K562 (cell line): ENCODE data around the gene CHD2. TPM values are rescaled to one million over a fixed set of nuclear protein-coding genes. Genes with fewer than 3 reads are reported as not detected.
A peak's percentile ranks its signal among the peaks of the same experiment; 100 is the strongest.

Experiments
- BCL6 ChIP-seq: fragments of 250-450 bp; sonication (Bioruptor Pico); IDR thresholded peaks from 2 replicates; pipeline ENCODE4 v1.4.0; 2020
- BDP1 ChIP-seq: IDR thresholded peaks from 3 replicates; pipeline ENCODE4 v1.6.1; 2011; ENCODE audit not compliant: insufficient read length, insufficient read depth
- HNRNPL ChIP-seq: fragments of 200-400 bp; formaldehyde crosslinking; IDR thresholded peaks from 2 replicates; pipeline ENCODE4 v1.6.1; 2017; ENCODE audit warnings: low read depth, mild to moderate bottlenecking, low read length
- MAFF ChIP-seq: IDR thresholded peaks from 2 replicates; pipeline ENCODE4 v1.6.1; 2012; ENCODE audit warnings: low read length, improper control_type of control experiment
- MYNN ChIP-seq, 2 experiments: sonication (generic); formaldehyde crosslinking in 1 of 2; IDR thresholded peaks; 2 replicates each; pipeline versions ENCODE4 v1.5.0 to v1.6.1; 2016 to 2020; ENCODE audit warnings: antibody characterized with exemption in 1 of 2, missing genetic modification reagents in 1 of 2
- NR4A1 ChIP-seq, 2 experiments: fragments of 250-450 bp in 1 of 2; fragments of 450-650 bp in 1 of 2; sonication (Bioruptor Pico) in 1 of 2; IDR thresholded peaks; 2 replicates each; pipeline versions ENCODE4 v1.4.0 to v1.6.1; 2016 to 2020; ENCODE audit warnings: mild to moderate bottlenecking in 2 of 2, missing compliant biosample characterization in 1 of 2, missing genetic modification characterization in 1 of 2, moderate library complexity in 1 of 2
- PML ChIP-seq: IDR thresholded peaks from 2 replicates; pipeline ENCODE4 v1.6.1; 2012; ENCODE audit warnings: low read length, inconsistent platforms
- RBM17 ChIP-seq: fragments of 200-400 bp; formaldehyde crosslinking; IDR thresholded peaks from 2 replicates; pipeline ENCODE4 v1.6.1; 2017; ENCODE audit warnings: low read depth, mild to moderate bottlenecking, low read length, borderline replicate concordance
- RBM25 ChIP-seq: fragments of 200-400 bp; formaldehyde crosslinking; IDR thresholded peaks from 2 replicates; pipeline ENCODE4 v1.6.1; 2018; ENCODE audit warnings: low read length, low read depth, moderate library complexity; ENCODE audit not compliant: severe bottlenecking
- RFX7 ChIP-seq: fragments of 250-450 bp; sonication (Bioruptor Pico); IDR thresholded peaks from 2 replicates; pipeline ENCODE4 v1.5.1; 2021; ENCODE audit warnings: mild to moderate bottlenecking
- SMAD3 ChIP-seq: fragments of 450-650 bp; formaldehyde crosslinking; conservative IDR thresholded peaks from 2 replicates; pipeline ENCODE4 v1.4.0; 2020; ENCODE audit warnings: mild to moderate bottlenecking
- SMARCE1 ChIP-seq: fragments of 450-650 bp; IDR thresholded peaks from 2 replicates; pipeline ENCODE4 v1.7.1; 2016; ENCODE audit warnings: mild to moderate bottlenecking
- TAF7 ChIP-seq: fragments of 450-650 bp; IDR thresholded peaks from 2 replicates; pipeline ENCODE4 v1.6.1; 2016; ENCODE audit warnings: missing genetic modification characterization, missing compliant biosample characterization
- TAL1 ChIP-seq: fragments of 450-650 bp; IDR thresholded peaks from 2 replicates; pipeline ENCODE4 v1.6.1; 2016; ENCODE audit warnings: mild to moderate bottlenecking
- TBP ChIP-seq: optimal IDR thresholded peaks from 2 replicates; pipeline ENCODE3; 2011; ENCODE audit warnings: low read depth, low read length, improper control_type of control experiment
- TOE1 ChIP-seq, 2 experiments: fragments of 450-650 bp in 1 of 2; sonication (generic) in 1 of 2; formaldehyde crosslinking in 1 of 2; IDR thresholded peaks; 2 replicates each; pipeline versions ENCODE4 v1.7.1 to v1.8.0; 2016 to 2022; ENCODE audit warnings: borderline replicate concordance in 2 of 2, mild to moderate bottlenecking in 2 of 2, antibody characterized with exemption in 1 of 2, inconsistent platforms in 1 of 2, low read depth in 1 of 2, missing genetic modification reagents in 1 of 2, moderate library complexity in 1 of 2
- YY1 ChIP-seq, 3 experiments: IDR thresholded peaks; 2 replicates each; pipeline ENCODE4 v1.6.1; 2011; ENCODE audit warnings: low read length in 2 of 3, mild to moderate bottlenecking in 2 of 3, moderate library complexity in 2 of 3, borderline replicate concordance in 1 of 3, control low read depth in 1 of 3, low read depth in 1 of 3; ENCODE audit not compliant: insufficient read depth in 3 of 3, insufficient replicate concordance in 2 of 3, control insufficient read depth in 1 of 3, insufficient read length in 1 of 3; ENCODE audit errors: extremely low read depth in 1 of 3
- ZNF212 ChIP-seq: fragments of 450-650 bp; formaldehyde crosslinking; IDR thresholded peaks from 2 replicates; pipeline ENCODE4 v1.4.0; 2020; ENCODE audit warnings: mild to moderate bottlenecking
- polyA plus RNA-seq, 8 experiments: library from polyadenylated mRNA; depleted of rRNA in 4 of 8; stranded (reverse) in 5 of 8; unstranded in 3 of 8; fragments of >200 nt; fragmentation: Nextera tagmentation in 2 of 8; fragmentation: Illumina TruSeq in 1 of 8; extraction: Ambion mirVana in 2 of 8; extraction: Trizol in 1 of 8; gene quantifications; 2 replicates each; pipeline versions ENCODE4 v1.2.1 to v1.2.3, GENCODE V29; 2011 to 2014; ENCODE audit warnings: inconsistent platforms in 1 of 8, missing spikeins in 1 of 8
- total RNA-seq, 7 experiments: library from RNA; depleted of rRNA in 6 of 7; stranded (reverse); fragments of >200 nt in 6 of 7; fragmentation: Illumina TruSeq in 2 of 7; extraction: Trizol in 2 of 7; gene quantifications; 2 replicates each; pipeline versions ENCODE4 v1.2.1 to v1.2.3, GENCODE V29; 2011 to 2021; ENCODE audit warnings: low replicate concordance in 1 of 7
- TF ChIP-seq, protein P1 (sequence below): sonication (generic); formaldehyde crosslinking; IDR thresholded peaks from 2 replicates; pipeline ENCODE4 v1.8.1; 2023; ENCODE audit warnings: mild to moderate bottlenecking, missing genetic modification reagents
- TF ChIP-seq, protein P2 (sequence below): fragments of 450-650 bp; IDR thresholded peaks from 2 replicates; pipeline ENCODE4 v1.6.1; 2018; ENCODE audit warnings: mild to moderate bottlenecking, low read depth; ENCODE audit not compliant: partially characterized antibody
- TF ChIP-seq, protein P3 (sequence below): fragments of 250-450 bp; sonication (Bioruptor Pico); IDR thresholded peaks from 2 replicates; pipeline ENCODE4 v1.8.0; 2022; ENCODE audit warnings: inconsistent platforms, mild to moderate bottlenecking, moderate library complexity, borderline replicate concordance
- TF ChIP-seq, protein P4 (sequence below), 3 experiments: IDR thresholded peaks in 2 of 3; conservative IDR thresholded peaks in 1 of 3; 2 replicates each; pipeline ENCODE4 v1.5.1; 2011 to 2012; ENCODE audit warnings: low read length in 3 of 3, mild to moderate bottlenecking in 3 of 3, control low read depth in 2 of 3, improper control_type of control experiment in 1 of 3, inconsistent platforms in 1 of 3, low read depth in 1 of 3, mixed read lengths in 1 of 3, moderate library complexity in 1 of 3; ENCODE audit not compliant: insufficient read depth in 2 of 3

Gene CHD2
- total and polyA plus RNA-seq, 9 of the 15 experiments (the other 6 are each of a cell fraction or from before 2014, with no cell fraction given), result 38.9 to 70.8 (median 56.2) TPM

DNA sequence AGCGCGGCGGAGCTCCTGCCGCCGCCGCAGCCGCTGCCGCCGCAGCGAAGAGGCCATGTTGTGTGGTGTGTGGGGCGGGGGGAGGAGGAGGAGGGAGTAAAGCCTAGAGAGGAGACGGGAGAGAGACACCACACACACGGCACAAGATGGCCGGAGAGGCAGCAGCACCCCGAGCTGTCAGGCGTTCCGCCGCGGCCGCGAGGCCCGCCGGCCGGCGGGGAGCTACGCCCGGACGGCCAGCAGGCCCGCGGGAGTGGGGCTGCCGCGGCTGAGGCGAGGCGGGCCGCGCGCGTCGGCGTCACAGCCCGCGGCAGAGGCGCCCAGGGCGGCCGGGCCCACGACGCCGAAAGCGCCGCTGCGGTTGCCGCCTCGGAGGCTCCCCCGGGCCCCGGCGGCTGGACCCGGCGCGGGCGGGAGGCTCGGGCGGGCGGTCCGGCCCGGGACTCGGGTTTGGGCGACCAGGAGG, 17.4 kb upstream of the CHD2 start (continued):
- TF ChIP-seq TAF7 (tag) (0 out of 2 replicates have a peak, but pooled peaks have one; percentile 23), TOE1 (IDR thresholded peaks at IDR 0.05; ENCODE audit: borderline replicate concordance) (no peak), TOE1 (CRISPR knock-in tag; IDR thresholded peaks at IDR 0.05; ENCODE audit: borderline replicate concordance, low read depth) (no peak), MAFF (no peak), RFX7 (no peak), SMARCE1 (no peak), RBM17 (no peak), BCL6 (CRISPR knock-in tag) (no peak), HNRNPL (no peak), PML (peak; percentile 52; the same call in 1 of the 2 replicates), BDP1 (no peak), YY1 (IDR thresholded peaks at IDR 0.05; ENCODE audit: borderline replicate concordance in 1 of 3, control insufficient read depth in 1 of 3, extremely low read depth in 1 of 3, insufficient read depth in 3 of 3, insufficient read length in 1 of 3, insufficient replicate concordance in 2 of 3, low read depth in 1 of 3, low read length in 2 of 3) (peak; percentile 86 to 97 (median 97)), NR4A1 (CRISPR knock-in tag; IDR thresholded peaks at IDR 0.05) (no peak), NR4A1 (tag; IDR thresholded peaks at IDR 0.05) (no peak), RBM25 (no peak), ZNF212 (CRISPR knock-in tag) (no peak), SMAD3 (no peak), TBP (peak; percentile 95), MYNN (IDR thresholded peaks at IDR 0.05) (no peak), MYNN (CRISPR knock-in tag; IDR thresholded peaks at IDR 0.05) (no peak), TAL1 (no peak)
- TF ChIP-seq, protein P1, sequence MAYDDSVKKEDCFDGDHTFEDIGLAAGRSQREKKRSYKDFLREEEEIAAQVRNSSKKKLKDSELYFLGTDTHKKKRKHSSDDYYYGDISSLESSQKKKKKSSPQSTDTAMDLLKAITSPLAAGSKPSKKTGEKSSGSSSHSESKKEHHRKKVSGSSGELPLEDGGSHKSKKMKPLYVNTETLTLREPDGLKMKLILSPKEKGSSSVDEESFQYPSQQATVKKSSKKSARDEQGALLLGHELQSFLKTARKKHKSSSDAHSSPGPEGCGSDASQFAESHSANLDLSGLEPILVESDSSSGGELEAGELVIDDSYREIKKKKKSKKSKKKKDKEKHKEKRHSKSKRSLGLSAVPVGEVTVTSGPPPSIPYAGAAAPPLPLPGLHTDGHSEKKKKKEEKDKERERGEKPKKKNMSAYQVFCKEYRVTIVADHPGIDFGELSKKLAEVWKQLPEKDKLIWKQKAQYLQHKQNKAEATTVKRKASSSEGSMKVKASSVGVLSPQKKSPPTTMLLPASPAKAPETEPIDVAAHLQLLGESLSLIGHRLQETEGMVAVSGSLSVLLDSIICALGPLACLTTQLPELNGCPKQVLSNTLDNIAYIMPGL (CRISPR knock-in tag), result no peak
- TF ChIP-seq, protein P2, sequence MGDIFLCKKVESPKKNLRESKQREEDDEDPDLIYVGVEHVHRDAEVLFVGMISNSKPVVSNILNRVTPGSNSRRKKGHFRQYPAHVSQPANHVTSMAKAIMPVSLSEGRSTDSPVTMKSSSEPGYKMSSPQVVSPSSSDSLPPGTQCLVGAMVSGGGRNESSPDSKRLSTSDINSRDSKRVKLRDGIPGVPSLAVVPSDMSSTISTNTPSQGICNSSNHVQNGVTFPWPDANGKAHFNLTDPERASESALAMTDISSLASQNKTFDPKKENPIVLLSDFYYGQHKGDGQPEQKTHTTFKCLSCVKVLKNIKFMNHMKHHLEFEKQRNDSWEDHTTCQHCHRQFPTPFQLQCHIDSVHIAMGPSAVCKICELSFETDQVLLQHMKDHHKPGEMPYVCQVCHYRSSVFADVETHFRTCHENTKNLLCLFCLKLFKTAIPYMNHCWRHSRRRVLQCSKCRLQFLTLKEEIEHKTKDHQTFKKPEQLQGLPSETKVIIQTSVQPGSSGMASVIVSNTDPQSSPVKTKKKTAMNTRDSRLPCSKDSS, result no peak
- TF ChIP-seq, protein P3, sequence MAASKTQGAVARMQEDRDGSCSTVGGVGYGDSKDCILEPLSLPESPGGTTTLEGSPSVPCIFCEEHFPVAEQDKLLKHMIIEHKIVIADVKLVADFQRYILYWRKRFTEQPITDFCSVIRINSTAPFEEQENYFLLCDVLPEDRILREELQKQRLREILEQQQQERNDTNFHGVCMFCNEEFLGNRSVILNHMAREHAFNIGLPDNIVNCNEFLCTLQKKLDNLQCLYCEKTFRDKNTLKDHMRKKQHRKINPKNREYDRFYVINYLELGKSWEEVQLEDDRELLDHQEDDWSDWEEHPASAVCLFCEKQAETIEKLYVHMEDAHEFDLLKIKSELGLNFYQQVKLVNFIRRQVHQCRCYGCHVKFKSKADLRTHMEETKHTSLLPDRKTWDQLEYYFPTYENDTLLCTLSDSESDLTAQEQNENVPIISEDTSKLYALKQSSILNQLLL, result no peak
- TF ChIP-seq, protein P4, sequence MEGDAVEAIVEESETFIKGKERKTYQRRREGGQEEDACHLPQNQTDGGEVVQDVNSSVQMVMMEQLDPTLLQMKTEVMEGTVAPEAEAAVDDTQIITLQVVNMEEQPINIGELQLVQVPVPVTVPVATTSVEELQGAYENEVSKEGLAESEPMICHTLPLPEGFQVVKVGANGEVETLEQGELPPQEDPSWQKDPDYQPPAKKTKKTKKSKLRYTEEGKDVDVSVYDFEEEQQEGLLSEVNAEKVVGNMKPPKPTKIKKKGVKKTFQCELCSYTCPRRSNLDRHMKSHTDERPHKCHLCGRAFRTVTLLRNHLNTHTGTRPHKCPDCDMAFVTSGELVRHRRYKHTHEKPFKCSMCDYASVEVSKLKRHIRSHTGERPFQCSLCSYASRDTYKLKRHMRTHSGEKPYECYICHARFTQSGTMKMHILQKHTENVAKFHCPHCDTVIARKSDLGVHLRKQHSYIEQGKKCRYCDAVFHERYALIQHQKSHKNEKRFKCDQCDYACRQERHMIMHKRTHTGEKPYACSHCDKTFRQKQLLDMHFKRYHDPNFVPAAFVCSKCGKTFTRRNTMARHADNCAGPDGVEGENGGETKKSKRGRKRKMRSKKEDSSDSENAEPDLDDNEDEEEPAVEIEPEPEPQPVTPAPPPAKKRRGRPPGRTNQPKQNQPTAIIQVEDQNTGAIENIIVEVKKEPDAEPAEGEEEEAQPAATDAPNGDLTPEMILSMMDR (IDR thresholded peaks at IDR 0.05 in 2 of 3, conservative IDR thresholded peaks at IDR 0.05 in 1 of 3; ENCODE audit: insufficient read depth in 2 of 3, low read depth in 1 of 3, low read length in 3 of 3), result no peak
